Left forelimb (tissue), 1 donor: Measurements from ENCODE around the gene UGT1A6.
"Not testable (repeated sequence)": the region's sequence is repeated elsewhere in the genome, so short reads cannot be mapped to it uniquely, and the experiment has no call there.

Source experiments
- DNase-seq: peaks from one replicate; pipeline ENCODE4 v3.0.0-alpha.2; 2018; ENCODE audit warnings: low spot score

The UGT1A6 gene

GRCh38 chr2:233692648-233693047 is at the start of gene UGT1A6:
Gene UGT1A6 (plus strand): TSS chr2:233692890. CDS start chr2:233693005, 115 bp downstream.
- DNase-seq = no peak

- DNase-seq = no peak
Observed at GRCh38 chr2:233643128-233643527, 49.6 kb upstream of the UGT1A6 start.

GRCh38 chr2:233646033-233646432 is 46.7 kb upstream of the UGT1A6 start:
- not testable (repeated sequence) for DNase-seq

- no peak for DNase-seq
Observed at GRCh38 chr2:233650981-233651380, 41.7 kb upstream of the UGT1A6 start.

GRCh38 chr2:233651430-233651829 is 41.3 kb upstream of the UGT1A6 start:
- no peak for DNase-seq

- no peak for DNase-seq
Observed at GRCh38 chr2:233654501-233654900, 38.2 kb upstream of the UGT1A6 start.

- no peak for DNase-seq
Observed at GRCh38 chr2:233655043-233655442, 37.6 kb upstream of the UGT1A6 start.

GRCh38 chr2:233655943-233656342 is 36.7 kb upstream of the UGT1A6 start:
- not testable (repeated sequence) for DNase-seq

GRCh38 chr2:233656443-233656842 is 36.2 kb upstream of the UGT1A6 start:
- no peak for DNase-seq

GRCh38 chr2:233658610-233659009 is 34.1 kb upstream of the UGT1A6 start:
- DNase-seq = no peak

GRCh38 chr2:233663911-233664310 is 28.8 kb upstream of the UGT1A6 start:
- no peak for DNase-seq

- DNase-seq = no peak
Observed at GRCh38 chr2:233668605-233669260, 24.0 kb upstream of the UGT1A6 start.

GRCh38 chr2:233671290-233672161 is 21.2 kb upstream of the UGT1A6 start, which contains the start of gene UGT1A9:
Gene UGT1A9 (plus strand): TSS chr2:233671898. CDS start chr2:233671935, 37 bp downstream.
- no peak for DNase-seq

GRCh38 chr2:233672886-233673285 is 19.8 kb upstream of the UGT1A6 start:
- DNase-seq = no peak

- no peak for DNase-seq
Observed at GRCh38 chr2:233673896-233674295, 18.8 kb upstream of the UGT1A6 start.

GRCh38 chr2:233674314-233674713 is 18.4 kb upstream of the UGT1A6 start:
- DNase-seq = no peak

GRCh38 chr2:233674995-233675394 is 17.7 kb upstream of the UGT1A6 start:
- no peak for DNase-seq

GRCh38 chr2:233676046-233676445 is 16.6 kb upstream of the UGT1A6 start:
- no peak for DNase-seq

GRCh38 chr2:233679196-233679595 is 13.5 kb upstream of the UGT1A6 start:
- DNase-seq = no peak

- DNase-seq = no peak
Observed at GRCh38 chr2:233680361-233681045, 12.2 kb upstream of the UGT1A6 start.

- no peak for DNase-seq
Observed at GRCh38 chr2:233681521-233682099, 11.1 kb upstream of the UGT1A6 start, which contains the start of gene UGT1A7. Gene UGT1A7 (plus strand): TSS chr2:233681901. CDS start chr2:233681938, 37 bp downstream.

GRCh38 chr2:233684640-233685039 is 8.1 kb upstream of the UGT1A6 start:
- no peak for DNase-seq
